Measurements from ENCODE around the gene FAM32A. TPM values are rescaled to one million over a fixed set of nuclear protein-coding genes. Genes with fewer than 3 reads are reported as not detected.

Gene FAM32A
- total RNA-seq, 4 donors from 2014 or later, result 79.7 to 103 (median 90.2) TPM

DNA sequence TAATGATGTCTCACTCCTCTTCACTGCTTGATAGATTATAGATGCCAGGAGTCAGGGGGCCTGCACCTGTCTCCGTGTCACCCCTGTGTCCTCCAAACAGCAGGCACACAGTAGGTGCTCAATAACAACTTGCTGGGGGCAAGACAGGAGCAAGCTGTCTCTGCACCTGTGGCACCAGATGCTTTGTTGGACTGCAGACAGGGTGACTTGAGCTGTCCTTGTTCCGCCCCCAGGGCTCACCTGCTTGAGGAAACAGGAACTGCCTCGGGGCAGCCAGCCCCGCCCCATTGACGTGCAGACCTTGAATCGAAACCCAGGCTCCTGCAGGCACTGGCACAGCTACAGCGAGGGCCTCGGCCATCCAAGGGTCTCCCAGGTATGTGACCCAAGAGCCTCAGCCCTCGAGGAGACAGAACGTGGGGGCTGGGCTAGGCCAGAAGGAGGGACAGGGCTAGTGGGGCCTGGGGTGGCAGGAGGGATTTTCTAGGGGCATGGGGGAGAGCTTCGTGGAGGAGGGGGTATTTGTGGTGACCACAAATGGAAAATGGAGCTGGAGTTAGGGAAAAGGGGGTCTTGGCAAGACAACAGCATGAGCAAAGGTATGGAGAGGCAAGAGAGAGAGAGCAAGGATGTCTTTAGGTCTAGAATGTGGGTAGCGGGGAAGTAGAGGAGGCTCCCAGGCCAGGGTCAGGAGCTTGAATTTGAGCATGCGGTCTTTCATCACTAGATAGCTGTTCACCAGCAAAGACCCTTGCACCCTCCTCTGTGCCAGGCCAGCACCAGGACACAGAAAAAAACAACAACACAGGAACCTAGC is 41.6 kb upstream of the FAM32A start, which contains the start of gene HSH2D:
Gene HSH2D (plus strand): TSS at position 287 of the 817 bp plus-strand sequence. CDS start 5,066 bp downstream, outside the sequence.
- DNase-seq (ENCODE audit: low spot score), result no peak
- TF ChIP-seq, protein P1, sequence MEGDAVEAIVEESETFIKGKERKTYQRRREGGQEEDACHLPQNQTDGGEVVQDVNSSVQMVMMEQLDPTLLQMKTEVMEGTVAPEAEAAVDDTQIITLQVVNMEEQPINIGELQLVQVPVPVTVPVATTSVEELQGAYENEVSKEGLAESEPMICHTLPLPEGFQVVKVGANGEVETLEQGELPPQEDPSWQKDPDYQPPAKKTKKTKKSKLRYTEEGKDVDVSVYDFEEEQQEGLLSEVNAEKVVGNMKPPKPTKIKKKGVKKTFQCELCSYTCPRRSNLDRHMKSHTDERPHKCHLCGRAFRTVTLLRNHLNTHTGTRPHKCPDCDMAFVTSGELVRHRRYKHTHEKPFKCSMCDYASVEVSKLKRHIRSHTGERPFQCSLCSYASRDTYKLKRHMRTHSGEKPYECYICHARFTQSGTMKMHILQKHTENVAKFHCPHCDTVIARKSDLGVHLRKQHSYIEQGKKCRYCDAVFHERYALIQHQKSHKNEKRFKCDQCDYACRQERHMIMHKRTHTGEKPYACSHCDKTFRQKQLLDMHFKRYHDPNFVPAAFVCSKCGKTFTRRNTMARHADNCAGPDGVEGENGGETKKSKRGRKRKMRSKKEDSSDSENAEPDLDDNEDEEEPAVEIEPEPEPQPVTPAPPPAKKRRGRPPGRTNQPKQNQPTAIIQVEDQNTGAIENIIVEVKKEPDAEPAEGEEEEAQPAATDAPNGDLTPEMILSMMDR (IDR thresholded peaks at IDR 0.05), result no peak
- no peak for ATAC-seq (ENCODE audit: low FRiP score)

DNA sequence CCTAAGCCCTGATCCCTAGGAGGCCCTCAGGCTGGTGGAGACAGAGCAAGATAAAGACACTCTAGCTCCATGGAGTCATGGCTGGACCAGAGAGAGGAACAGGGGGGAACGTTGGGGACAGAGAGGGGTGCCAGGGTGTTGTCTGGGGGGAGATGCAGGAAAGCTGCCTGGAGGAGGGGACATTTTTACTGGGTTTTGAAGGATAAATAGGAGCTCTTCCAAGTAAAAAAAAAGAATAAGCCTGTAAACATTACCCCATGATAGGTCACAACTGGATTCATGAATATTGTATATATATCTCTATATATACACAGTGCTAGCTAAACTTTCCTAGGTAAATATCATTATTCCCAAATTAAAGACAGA is 41.0 kb upstream of the FAM32A start:
- TF ChIP-seq, protein P1 (IDR thresholded peaks at IDR 0.05), result no peak
- DNase-seq (ENCODE audit: low spot score), result no peak
- ATAC-seq (ENCODE audit: low FRiP score), result no peak

DNA sequence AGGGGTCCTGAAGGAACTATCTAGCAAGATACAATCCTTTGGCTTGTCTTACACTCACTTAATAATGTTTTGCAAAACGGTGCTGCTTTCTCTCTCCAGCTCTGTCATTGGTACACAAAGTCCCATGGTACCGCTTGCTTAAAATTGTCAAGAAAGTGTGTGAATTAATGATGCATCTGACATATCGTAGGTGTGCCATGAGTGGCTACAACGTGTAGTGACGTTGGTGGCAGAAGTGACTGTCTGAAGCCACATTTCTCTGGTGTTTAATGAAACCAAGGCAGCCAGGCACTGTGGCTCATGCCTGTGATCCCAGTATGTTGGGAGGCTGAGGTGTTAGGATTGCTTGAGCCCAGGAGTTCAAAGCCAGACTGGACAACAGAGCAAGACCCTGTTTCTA is 39.1 kb upstream of the FAM32A start:
- TF ChIP-seq, protein P1 (IDR thresholded peaks at IDR 0.05), result no peak
- no peak for ATAC-seq (ENCODE audit: low FRiP score)

DNA sequence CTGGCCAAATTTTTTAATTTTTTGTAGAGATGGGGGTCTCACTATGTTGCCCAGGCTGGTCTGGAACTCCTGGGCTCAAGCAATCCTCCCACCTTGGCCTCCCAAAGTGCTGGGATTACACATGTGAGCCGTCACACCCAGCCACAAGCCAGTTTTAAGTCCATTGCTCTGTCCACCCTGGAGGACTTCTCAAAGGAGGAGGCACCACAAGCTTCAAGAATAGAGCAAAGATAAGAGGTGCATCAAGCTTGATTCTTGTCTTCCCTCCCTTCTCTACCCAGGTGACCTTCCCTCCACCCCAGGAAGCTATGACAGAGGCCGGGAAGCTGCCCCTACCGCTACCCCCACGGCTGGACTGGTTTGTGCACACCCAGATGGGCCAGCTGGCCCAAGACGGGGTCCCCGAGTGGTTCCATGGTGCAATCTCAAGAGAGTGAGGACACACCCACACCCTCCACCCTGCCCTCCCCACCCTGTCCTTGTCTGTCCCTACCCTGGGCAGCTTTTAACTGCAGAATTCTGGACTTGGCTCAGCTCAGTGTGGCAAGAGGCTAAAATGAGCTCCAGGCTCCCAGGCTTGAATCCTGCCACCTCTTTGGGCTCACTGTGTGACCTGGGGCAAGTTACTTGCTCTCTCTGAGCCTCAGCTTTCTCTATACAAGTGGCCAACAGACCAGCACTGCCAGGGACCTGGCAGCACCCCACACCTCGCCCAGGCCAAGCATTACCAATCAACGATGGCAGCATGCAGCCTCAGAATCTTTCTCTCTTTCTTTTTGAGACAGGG is 36.6 kb upstream of the FAM32A start:
- no peak for DNase-seq (ENCODE audit: low spot score)
- no peak for ATAC-seq (ENCODE audit: low FRiP score)

More for the DNA sequence above, 39.1 kb upstream of the FAM32A start:
- DNase-seq (ENCODE audit: low spot score), result no peak

DNA sequence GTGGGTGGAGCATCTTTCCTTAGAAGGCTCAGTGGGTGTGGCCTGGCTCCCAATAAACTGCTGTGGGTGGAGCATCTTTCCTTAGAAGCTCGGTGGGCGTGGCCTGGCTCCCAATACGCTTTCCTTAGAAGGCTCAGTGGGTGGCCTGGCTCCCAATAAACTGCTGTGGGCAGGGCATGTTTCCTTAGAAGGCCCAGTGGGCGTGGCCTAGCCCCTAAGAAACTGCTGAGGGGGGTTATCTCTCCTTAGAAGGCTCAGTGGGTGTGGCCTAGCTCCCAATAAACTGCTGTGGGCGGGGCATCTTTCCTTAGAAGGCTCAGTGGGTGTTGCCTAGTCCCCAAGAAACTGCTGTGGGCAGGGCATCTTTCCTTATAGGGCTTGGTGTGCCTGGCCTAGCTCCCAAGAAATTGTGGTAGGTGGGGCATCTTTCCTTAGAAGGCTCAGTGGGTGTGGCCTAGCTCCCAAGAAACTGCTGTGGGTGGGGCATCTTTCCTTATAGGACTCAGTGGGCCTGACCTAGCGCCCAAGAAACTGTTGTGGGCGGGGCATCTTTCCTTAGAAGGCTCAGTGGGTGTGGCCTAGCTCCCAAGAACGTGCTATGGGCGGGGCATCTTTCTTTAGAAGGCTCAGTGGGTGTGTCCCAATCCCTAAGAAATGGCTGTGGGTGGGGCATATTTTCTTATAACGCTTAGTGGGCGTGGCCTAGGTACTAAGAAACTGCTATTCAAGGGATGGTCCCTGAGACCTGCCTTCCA is 31.5 kb upstream of the FAM32A start:
- ATAC-seq (ENCODE audit: low FRiP score) (no peak), DNase-seq (ENCODE audit: low spot score) (no peak)
- TF ChIP-seq, protein P1 (IDR thresholded peaks at IDR 0.05), result no peak

More for the DNA sequence above, 36.6 kb upstream of the FAM32A start:
- TF ChIP-seq, protein P1 (IDR thresholded peaks at IDR 0.05), result no peak

DNA sequence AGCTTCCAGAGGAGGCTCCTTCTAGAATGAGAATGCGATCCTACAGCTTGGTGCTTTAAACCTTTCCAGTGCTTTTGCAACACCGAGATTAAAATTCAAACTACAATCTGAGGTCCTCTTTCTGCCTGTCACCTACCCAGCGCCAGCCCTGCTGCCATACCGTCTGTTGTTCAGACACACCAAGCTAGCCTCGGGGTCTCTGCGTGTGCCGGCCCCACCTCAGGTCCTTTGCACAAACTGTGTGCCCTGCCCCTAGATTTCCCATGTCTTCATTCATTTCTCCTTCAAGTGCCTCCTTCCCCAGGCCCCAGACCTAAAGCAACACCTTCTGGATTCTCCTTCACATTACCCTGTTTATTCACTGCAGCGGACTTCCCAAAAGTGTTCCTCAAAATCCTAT is 30.7 kb upstream of the FAM32A start:
- TF ChIP-seq, protein P1 (IDR thresholded peaks at IDR 0.05), result no peak
- DNase-seq (ENCODE audit: low spot score), result no peak
- ATAC-seq (ENCODE audit: low FRiP score), result no peak
